ENCODE results near the gene PRPF38A.
A peak's percentile ranks its signal among the peaks of the same experiment; 100 is the strongest.
"Not testable (repeated sequence)": the region's sequence is repeated elsewhere in the genome, so short reads cannot be mapped to it uniquely, and the experiment has no call there.

PRPF38A gene

GRCh38 chr1:52367272-52367671 lies 37.1 kb upstream of the PRPF38A start:
- no peak for DNase-seq (ENCODE audit: low read depth)
- no peak overlapping the region for H3K4me3 ChIP-seq (ENCODE audit: low read depth, low read length)
- TF ChIP-seq CTCF (IDR thresholded peaks at IDR 0.05; ENCODE audit: low read depth, low read length, missing control alignments): no peak

- no peak for DNase-seq (ENCODE audit: low read depth)
- H3K4me3 ChIP-seq (ENCODE audit: low read depth, low read length): peak overlapping the region; percentile 59
- TF ChIP-seq CTCF (IDR thresholded peaks at IDR 0.05; ENCODE audit: low read depth, low read length, missing control alignments): peak; percentile 5
Observed at GRCh38 chr1:52368383-52369172, 35.8 kb upstream of the PRPF38A start.

GRCh38 chr1:52369851-52370250 lies 34.6 kb upstream of the PRPF38A start:
- not testable (repeated sequence) for H3K4me3 ChIP-seq (ENCODE audit: low read depth, low read length)

GRCh38 chr1:52385376-52385775 lies 19.0 kb upstream of the PRPF38A start:
- no peak overlapping the region for H3K4me3 ChIP-seq (ENCODE audit: low read depth, low read length)
- DNase-seq (ENCODE audit: low read depth): no peak
- TF ChIP-seq CTCF (IDR thresholded peaks at IDR 0.05; ENCODE audit: low read depth, low read length, missing control alignments): no peak

More at GRCh38 chr1:52369851-52370250, 34.6 kb upstream of the PRPF38A start:
- DNase-seq (ENCODE audit: low read depth): not testable (repeated sequence)

- TF ChIP-seq CTCF (IDR thresholded peaks at IDR 0.05; ENCODE audit: low read depth, low read length, missing control alignments): no peak
- no peak for DNase-seq (ENCODE audit: low read depth)
- no peak overlapping the region for H3K4me3 ChIP-seq (ENCODE audit: low read depth, low read length)
Observed at GRCh38 chr1:52386458-52386857, 17.9 kb upstream of the PRPF38A start.

- TF ChIP-seq CTCF (IDR thresholded peaks at IDR 0.05; ENCODE audit: low read depth, low read length, missing control alignments): no peak
- no peak for DNase-seq (ENCODE audit: low read depth)
- H3K4me3 ChIP-seq (ENCODE audit: low read depth, low read length): no peak overlapping the region
Observed at GRCh38 chr1:52393174-52393573, 11.2 kb upstream of the PRPF38A start.

GRCh38 chr1:52399629-52400028 lies 4.8 kb upstream of the PRPF38A start:
- no peak overlapping the region for H3K4me3 ChIP-seq (ENCODE audit: low read depth, low read length)
- DNase-seq (ENCODE audit: low read depth): no peak
- TF ChIP-seq CTCF (IDR thresholded peaks at IDR 0.05; ENCODE audit: low read depth, low read length, missing control alignments): no peak

Measured in GM12864 (cell line).